GM21737 (cell line): ENCODE data around the gene SORBS2.

Experiments
- ATAC-seq: cut with Tn5 transposase; IDR thresholded peaks from one replicate; pipeline ENCODE4 v1.9.1; 2021; ENCODE audit warnings: mild to moderate bottlenecking, moderate library complexity; ENCODE audit not compliant: unreplicated experiment

The SORBS2 gene

DNA sequence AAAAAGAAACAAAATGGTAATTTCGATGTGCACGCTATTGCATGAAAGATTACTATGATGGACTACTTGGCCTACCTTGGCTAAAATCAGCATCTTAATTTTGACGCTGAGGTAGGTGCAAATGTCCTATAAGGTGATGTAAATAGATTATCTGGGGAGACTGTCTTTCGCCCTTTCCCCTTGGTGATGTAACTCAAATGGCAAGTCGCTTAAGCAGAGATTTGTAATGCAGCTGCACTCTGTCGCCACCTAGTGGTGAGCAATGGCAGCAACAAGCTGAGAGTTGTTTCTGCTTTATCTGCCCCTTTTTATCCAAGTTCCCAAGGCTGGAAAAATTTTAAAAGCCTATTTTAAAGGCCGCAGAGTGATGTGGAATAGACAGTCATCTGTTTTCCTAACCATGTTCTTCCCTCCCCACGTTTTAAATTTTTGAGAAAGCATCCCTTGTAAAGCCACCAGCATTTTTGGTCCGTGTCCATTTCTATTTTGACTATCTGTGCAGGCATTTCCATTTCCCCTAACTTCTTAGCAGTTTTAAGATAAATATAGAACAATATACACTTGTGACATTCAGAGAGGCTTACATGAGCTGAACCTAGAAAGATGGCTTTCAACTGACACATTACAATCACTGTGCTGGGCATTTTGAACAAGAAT, 214.3 kb downstream of the SORBS2 start:
- ATAC-seq: peak; percentile 64

DNA sequence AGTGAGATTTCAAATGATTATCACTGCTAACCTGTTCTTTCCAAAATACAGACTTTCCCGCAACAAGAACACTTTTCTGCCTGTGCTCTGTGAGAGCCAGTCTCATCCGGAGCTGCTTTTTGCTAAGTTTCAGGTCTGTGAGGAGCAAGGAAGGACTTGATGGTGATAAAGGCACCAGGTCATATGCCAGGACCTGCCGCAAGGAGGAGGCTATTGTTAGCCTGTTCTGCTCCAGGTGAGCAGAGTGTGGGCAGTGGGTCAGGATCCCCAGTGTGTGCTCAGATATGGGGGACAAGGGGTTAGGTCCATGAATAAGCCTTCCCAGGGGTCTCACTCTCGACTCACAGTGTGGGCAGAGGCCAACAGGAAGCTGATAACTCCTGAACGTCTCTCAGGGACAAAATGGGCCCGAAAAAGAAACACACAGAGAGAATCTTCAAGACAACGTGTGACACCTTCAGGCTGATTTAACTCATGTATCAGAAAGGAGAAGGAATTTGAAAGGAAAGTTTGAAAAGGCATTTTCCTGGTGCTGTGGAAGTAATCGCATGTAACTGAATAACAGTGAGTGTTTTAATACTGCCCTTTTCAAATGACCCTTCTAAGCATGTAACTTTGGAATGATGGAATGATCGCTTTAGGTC, 219.0 kb downstream of the SORBS2 start:
- no peak for ATAC-seq

DNA sequence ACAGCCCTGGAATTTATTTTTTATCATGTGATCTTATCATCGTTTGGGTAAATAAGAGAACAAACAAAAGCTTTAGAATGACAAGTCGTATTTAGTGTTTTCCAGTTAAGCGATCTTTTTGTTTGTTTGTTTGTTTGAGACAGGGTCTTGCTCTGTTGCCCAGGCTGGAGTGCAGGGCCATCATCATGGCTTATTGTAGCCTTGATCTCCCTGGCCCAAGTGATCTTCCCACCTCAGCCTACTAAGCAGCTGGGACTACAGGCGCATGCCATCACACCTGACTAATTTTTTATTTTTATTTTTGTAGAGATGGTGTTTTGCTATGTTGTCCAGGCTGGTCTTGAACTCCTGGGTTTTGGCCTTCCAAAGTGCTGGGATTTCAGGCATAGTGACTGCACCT, 219.6 kb downstream of the SORBS2 start:
- ATAC-seq: no peak

DNA sequence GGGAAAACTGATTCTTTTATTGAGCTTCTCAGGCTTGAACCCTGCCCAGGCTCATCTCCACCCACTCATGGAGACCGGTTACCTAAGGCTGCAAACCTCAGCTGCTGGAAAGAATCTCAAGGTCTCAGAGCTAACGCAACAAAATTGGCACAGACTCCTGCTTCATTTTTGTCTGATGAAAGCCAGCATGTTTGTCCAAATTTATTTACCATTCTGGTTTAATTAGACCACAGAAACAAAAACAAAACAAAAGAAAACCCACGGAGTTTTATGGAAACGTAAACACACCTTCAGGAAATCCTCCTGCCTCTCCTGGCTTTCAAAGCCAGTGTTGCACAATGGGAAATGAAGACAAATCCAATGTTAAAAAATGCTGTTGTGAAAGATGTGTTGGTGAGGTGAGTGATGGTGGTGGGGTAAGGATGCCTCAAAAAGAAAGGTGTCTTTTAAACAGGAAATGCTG, 220.3 kb downstream of the SORBS2 start:
- ATAC-seq: no peak

DNA sequence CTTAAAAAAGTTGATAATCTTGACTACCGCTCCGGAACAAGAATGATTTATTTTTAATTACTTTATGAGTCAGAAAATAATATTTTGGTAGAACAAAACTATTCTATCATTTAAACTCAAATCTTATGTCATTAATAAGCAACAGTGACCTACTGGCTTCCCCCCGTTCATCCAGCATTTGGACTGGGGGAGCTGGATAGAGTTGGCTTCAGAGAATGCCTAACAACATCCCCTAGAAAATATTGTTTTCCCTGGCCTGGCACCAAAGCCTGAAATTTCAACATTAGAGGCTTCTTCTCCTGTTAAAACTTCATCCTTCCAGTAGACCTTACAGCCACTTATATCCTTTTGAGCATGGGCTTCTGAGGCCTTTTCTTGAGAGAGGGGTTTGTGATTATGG, 221.0 kb downstream of the SORBS2 start:
- no peak for ATAC-seq

DNA sequence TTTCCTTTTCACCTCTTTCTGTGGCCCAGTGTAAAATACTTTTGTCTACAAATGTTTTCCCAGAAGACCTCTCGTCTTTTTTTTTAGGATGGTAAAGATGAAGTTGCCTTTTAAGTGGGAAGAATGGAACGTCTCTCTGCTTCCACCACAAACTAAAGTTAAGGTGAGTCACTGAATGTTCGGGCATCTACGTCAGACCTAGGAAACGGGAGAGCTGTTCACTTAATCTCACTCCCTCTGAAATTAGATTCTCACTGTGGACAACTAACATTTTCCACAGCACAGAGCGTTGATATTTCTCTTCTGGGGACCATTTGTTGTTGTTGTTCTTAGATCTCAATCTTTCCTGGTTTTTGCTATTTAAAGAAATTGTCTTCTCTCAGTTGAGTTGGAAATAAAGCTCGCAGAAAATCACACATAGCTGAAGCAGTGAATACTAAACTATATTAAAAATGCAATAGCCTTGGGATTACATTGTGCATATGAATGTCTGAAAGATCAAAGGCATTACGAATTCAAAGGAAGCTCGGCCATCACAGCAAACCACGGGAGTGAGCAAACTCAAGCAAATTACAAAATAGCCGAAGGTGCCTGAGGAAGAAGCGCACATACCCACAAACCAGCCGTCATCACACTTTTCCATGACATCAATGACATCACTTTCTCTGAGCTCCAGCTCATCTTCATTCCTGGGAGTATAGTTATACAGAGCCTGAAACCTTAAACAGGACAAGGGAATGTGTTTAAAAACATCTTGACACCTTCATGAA, 222.7 kb downstream of the SORBS2 start:
- ATAC-seq: no peak

DNA sequence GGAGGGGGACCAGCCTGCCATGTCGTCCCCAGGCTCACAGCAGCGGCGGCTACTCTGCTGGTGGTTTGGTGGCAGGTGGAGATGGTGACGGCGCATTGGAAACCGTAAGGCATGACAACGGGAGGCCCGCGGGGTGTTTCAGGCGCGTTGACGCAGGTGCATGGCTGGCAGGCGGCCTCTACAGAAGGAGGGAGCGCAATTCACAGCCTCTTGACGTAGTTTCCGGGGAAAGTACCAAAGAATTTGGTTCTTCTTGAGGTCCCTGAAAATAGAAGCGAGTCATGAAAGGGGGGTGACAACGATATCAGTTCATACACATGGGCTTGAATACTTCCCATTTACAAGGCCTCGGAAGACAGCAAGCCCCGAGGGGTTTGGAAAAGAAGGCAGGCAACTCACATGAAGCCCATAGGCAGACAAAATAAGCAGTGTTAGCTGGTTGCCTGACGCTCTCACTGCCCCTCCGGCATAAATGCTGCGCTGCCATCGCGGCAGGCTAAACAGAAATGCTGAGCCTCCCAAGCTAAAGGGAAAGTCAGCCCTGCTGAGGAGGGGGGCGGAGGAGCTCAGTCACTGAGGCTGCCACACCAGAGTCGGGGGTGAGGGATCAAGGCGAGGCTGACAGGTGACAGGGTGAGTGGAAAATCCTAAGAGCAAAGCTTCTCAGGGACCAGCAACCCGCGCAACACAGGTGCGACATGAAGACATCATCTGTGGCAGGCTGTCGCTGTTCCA, 224.4 kb downstream of the SORBS2 start:
- peak; percentile 97 for ATAC-seq

DNA sequence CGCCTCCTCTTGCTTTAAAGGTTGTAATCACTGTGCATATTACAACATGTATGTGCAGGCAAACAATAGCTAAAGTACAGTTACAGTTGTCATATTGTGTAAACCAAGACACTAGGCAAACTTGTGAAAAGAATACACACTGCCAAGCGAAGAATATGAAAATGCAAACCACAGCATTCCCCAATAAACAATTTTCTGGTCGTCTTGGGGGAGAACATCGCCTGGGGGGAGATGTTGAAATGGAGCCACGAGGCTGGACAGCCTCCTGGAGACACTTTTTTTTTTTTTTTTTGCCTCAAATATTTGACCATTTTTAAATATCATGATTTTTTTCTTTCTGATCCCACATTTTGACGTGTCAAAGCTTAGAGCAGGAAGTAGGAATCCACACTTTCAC, 225.0 kb downstream of the SORBS2 start:
- no peak for ATAC-seq

DNA sequence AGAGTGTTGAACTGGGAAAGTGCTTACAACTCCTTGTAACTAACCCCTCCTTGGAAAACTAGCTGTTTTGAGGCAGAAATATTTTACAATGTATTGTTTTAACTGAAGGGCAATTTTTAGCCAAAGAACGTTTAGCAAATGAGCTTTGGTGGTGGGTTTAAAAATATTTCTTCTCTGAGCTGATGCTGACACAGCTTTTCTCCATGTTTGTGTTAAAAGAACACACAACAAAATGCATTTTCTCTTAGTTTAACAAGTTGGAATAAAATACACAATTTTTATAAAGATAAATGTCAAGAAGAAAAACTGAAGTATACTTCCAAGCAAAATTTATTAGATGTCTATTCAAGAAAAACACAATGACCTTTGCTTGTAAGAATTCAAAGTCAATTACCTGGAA, 226.8 kb downstream of the SORBS2 start:
- no peak for ATAC-seq

DNA sequence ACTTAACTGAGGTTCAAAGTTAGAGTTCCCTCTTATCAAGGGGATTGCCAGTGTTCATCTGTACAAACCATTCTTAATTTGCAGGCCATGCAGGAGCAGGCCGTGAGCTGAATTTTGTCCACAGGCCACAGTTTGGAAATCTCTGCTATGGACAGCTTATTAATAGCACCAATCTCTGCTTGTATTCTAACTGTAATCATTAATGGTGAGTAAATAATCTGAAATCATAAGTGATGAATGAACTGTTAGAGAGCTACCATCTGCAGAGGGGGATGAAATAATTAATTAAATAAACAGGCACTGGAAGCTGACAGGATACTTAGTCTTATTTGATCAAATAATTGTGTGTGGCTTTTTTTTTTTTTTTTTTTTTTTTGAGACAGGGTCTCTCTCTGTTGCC, 228.2 kb downstream of the SORBS2 start:
- no peak for ATAC-seq

DNA sequence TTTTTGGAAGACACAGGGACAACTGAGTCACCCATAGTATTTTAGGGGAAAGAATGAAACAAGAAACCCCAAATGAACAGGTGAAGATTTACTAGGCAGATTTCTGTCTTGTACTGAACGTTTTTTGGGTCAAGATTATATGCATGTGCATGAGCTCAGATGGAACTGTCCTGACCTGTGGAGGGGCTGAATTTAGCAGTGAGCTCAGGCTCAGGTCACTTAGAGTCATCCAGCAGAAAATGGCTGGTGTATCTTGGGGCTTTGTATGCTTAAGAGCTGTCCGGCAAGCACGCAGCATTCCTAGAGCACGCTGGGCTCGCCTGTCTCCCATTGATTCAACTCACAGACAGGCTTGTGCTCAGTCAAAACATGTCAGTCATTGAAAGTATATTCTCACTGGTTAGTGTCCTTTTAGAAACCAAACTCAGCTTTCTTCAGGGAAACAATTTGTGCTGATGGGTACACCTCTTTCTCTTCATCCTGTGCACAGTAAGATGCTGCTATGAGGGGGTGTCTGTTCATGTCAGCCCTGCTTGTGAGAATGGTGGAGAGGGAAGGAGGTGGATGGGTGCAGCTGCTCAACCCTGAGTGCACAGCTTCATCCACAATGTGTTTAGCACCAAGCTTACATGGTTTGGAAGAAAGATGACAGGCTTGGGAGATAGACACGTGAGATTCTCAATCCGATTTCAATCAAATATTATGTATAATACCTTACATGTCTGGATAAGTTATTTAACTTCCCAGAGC, 229.2 kb downstream of the SORBS2 start:
- ATAC-seq: no peak

DNA sequence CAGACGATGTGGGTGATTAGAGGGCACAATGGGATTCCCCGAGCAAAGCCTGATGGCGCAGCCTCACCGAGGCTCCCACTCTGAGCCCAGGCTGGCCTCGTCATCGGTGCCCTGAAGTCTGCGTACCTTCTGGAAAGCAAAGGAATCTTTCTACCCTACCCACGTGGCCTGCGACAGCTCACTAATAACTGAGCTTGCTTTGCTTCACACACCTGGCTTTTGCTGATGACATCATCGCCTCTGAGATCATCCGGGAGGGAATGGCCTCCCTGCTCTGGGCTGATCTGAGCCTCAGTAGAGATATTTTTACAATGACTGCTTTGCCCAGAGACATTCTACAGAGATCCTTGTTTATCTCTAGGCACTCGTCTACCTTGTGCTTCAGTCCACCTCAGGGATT, 231.3 kb downstream of the SORBS2 start:
- no peak for ATAC-seq

DNA sequence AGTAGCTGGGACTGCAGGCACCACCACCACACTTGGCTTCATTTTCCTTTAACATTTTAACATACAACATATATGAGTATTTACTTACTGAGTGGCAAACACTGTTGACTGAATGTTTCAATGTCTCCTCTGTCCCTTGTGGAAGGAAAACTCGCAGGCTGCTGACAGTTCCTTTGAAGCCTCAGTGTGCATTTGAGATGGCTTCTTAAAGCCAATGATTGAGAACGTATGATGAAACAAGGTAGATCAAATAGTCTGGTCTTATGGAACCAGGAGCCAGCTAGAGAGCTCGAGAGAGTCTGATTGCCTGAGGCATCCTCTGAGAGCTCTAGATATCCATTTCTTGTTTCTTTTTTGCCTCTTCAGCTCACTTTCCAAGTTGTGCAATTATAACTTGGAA, 233.7 kb downstream of the SORBS2 start:
- ATAC-seq: no peak

DNA sequence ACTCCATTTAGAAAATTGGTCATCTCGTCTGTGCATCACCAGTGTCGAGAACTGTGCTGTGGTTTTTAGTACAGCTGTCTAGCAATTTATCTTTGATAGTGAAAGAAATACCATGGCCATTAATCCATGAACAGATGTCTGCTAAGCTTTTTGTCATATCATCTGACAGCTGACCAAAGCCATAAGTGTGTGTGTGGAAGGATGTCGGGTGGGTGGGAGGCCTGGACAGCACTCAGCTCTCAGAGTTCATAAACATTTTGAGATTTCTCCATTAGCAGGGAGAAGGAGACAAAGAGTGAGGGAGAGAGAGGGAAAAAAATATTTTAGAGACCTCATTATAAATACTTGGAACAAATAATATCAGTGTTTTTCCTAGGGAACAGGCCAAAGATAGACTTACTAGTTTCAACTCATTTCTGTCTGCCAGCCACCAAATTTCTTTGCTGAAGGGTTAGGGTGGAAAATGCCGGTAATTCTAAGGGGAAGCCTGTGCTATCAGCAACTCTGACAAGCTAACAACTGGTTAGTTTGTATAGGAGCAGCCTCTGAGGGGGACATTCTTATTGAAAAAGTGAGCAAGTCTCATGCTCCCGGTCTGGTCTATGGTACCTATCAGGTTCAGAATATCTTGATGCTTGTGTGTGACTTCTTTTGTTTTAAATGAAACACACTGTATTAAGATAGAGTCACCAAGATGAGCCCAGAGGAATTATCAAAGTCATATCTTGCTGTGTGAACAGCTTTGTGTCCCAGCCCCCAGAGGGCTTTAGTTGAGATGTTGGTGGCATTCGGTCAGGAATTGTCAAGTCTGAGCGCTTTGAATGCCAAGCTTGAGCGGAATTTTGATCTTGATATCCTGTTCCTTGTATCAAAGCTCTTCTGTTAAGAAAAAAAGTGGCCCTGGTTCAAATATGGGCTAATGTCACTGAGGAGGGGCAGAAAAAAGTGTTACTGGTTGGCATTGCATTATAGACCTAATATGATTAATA, 234.7 kb downstream of the SORBS2 start:
- ATAC-seq: no peak

DNA sequence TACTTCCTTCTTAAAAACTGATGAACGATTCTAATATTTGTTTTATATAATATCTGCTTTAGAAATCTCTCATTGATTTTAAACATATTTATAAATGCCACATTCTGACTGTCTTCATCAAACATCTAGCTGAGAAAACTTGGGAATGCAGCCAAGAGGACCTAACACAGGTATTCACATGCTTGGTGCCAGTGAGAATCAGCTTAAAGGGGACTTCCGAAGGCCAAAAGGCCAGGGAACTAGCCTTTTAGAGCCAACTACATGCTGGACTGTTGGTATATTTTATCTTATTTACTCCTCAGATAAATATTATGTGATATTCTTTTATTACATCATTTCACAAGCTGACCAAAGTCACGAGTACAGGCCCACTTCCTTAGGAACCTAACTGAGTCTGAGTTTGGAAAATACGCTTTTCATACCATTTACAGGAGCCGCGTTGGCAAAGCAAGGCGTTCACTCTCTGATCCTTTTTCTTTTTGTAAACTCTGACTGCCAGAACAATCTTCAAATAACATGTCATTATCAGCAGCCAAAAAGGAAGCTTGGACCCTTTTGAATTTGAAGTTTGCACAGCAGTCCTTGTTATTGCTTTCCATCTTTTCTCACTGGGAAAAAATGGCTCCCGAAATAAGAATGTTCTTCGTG, 235.6 kb downstream of the SORBS2 start:
- no peak for ATAC-seq

DNA sequence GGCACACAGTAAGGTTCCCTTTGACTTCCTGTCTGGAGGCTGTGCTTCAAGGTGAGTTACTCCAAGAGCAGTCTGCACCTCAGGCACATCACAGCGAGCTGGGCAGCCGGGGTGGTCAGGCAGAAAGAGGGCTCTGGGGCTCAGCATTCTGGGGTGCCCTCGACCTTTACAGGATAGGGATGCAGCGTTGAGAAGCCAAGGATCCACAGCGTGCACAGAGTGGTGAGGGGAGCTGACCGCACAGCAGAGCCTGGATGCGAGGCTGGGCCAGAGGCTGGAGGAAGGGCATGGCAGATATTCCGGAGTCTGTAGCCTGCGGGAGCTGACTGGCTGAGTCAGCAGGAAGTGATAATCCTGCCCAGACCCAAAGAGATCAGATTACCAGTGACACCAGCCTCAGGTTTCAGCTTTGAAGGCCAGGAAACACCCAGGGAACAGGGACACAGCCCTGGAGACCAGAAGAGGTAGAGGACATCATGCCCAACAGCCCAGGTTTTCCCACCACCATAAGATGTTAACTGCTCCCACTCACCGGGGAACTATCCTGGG, 238.3 kb downstream of the SORBS2 start:
- ATAC-seq: no peak

DNA sequence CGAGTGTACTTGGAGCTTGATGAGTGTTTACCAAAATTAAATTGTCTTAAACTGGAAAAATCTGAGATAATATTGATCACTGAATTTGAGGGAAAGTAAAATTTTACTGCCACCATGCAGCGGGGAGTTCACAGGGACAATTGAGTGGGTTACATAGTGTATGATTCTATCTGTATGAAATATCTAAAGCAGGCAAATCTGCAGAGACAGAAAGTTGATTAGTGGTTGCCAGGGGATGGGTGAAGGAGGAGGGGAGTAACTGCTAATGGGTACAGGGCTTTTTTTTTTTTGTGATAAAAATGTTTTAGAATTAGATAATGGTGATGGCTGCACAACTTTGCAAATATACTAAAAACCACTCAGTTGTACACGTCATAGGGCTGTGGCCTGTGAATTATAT, 241.3 kb downstream of the SORBS2 start:
- no peak for ATAC-seq
